Lower lobe of right lung (tissue), 2 donors: Measurements from ENCODE around the gene MACF1. TPM values are rescaled to one million over a fixed set of nuclear protein-coding genes. Genes with fewer than 3 reads are reported as not detected.
"Not testable (repeated sequence)": the region's sequence is repeated elsewhere in the genome, so short reads cannot be mapped to it uniquely, and the experiment has no call there.

Experiments used
- ATAC-seq, 2 donors: fragments of 200-7000 bp; cut with Tn5 transposase; one replicate each; pipeline ENCODE4 v1.9.1; 2020 to 2022; ENCODE audit warnings: mild to moderate bottlenecking in 2 of 2, moderate library complexity in 2 of 2
- DNase-seq: peaks from one replicate; pipeline ENCODE4 v3.0.0-alpha.2; 2020
- H3K27ac ChIP-seq: fragments of 200-600 bp; one replicate; pipeline ENCODE4 v1.8.0; 2022
- H3K27me3 ChIP-seq: fragments of 200-600 bp; one replicate; pipeline ENCODE4 v1.8.0; 2022; ENCODE audit warnings: low read depth
- H3K36me3 ChIP-seq: fragments of 200-600 bp; one replicate; pipeline ENCODE4 v1.8.0; 2022; ENCODE audit warnings: mild to moderate bottlenecking
- H3K4me1 ChIP-seq: fragments of 200-600 bp; one replicate; pipeline ENCODE4 v1.8.0; 2022
- H3K4me3 ChIP-seq: fragments of 200-600 bp; one replicate; pipeline ENCODE4 v1.8.0; 2022; ENCODE audit warnings: mild to moderate bottlenecking
- H3K9me3 ChIP-seq: fragments of 200-600 bp; one replicate; pipeline ENCODE4 v1.8.0; 2022
- intact Hi-C: fragments of 100-400 bp; cut with DNase I; formaldehyde crosslinking; loops from one replicate; pipeline ENCODE4 v1.11.0; 2022
- total RNA-seq: library from RNA; stranded (reverse); fragmentation: NEBNext Ultra II Directional; extraction: Animal tissue kit (Norgen Biotek cat#: 25700); gene quantifications from one replicate; pipeline ENCODE4 v1.2.1, GENCODE V29; 2021
- TF ChIP-seq, protein P1 (sequence below): fragments of 200-600 bp; IDR thresholded peaks from one replicate; pipeline ENCODE4 v1.8.0; 2022; ENCODE audit warnings: antibody characterized with exemption, mild to moderate bottlenecking
- donor health status: DM: no; HTN: yes; CAD: no; lungs with severe emphysema.

Gene MACF1
- total RNA-seq, 1 donor from 2014 or later, result 506 TPM

- intact Hi-C loops, result no loop called here
- DNase-seq (no peak), ATAC-seq (no peak)
- TF ChIP-seq, protein P1, sequence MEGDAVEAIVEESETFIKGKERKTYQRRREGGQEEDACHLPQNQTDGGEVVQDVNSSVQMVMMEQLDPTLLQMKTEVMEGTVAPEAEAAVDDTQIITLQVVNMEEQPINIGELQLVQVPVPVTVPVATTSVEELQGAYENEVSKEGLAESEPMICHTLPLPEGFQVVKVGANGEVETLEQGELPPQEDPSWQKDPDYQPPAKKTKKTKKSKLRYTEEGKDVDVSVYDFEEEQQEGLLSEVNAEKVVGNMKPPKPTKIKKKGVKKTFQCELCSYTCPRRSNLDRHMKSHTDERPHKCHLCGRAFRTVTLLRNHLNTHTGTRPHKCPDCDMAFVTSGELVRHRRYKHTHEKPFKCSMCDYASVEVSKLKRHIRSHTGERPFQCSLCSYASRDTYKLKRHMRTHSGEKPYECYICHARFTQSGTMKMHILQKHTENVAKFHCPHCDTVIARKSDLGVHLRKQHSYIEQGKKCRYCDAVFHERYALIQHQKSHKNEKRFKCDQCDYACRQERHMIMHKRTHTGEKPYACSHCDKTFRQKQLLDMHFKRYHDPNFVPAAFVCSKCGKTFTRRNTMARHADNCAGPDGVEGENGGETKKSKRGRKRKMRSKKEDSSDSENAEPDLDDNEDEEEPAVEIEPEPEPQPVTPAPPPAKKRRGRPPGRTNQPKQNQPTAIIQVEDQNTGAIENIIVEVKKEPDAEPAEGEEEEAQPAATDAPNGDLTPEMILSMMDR, result no peak
- Histone ChIP-seq H3K4me1 (peaks cover 9% of the 10 kb centered on the region), H3K9me3 (no peaks in the 10 kb centered on the region), H3K4me3 (no peak overlapping the region), H3K27me3 (peaks cover 38% of the 10 kb centered on the region), H3K36me3 (no peaks in the 10 kb centered on the region), H3K27ac (no peak overlapping the region)
Observed at GRCh38 chr1:39494671-39495410, 290.3 kb downstream of the MACF1 start.

- DNase-seq, ATAC-seq, H3K36me3 ChIP-seq, H3K9me3 ChIP-seq, H3K27ac ChIP-seq, intact Hi-C loops, H3K4me3 ChIP-seq, H3K4me1 ChIP-seq: not testable (repeated sequence)
- H3K27me3 ChIP-seq, result peaks cover 27% of the 10 kb centered on the region
Observed at GRCh38 chr1:39496520-39496919, 292.0 kb downstream of the MACF1 start.

DNA sequence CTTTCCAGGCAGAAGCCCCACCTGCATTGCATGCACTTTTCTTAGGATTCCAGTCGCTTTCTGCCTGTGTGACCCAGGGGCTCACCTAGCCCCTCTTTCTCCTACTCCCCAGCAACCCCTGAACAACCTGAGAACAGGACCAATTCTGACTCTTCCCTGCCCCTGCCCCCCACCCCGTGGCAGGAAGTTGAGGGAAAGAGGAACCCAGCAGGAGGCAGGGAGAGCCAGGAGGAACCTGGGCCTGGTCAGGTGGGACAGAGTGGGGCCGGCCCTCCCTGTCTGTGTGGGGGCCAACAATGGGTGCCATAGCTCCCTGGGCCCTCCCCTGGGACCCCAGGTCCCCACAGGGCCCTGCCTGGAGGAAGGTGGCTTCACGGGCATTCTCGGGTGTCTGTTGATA lies 293.1 kb downstream of the MACF1 start:
- H3K27me3 ChIP-seq, result peaks cover 20% of the 10 kb centered on the region
- no peaks in the 10 kb centered on the region for H3K36me3 ChIP-seq
- DNase-seq (no peak), ATAC-seq (no peak)
- H3K27ac ChIP-seq, result no peak overlapping the region
- no peak overlapping the region for H3K4me3 ChIP-seq
- H3K4me1 ChIP-seq, result no peaks in the 10 kb centered on the region
- TF ChIP-seq, protein P1, result no peak
- H3K9me3 ChIP-seq, result no peaks in the 10 kb centered on the region
- intact Hi-C loops, result no loop called here

- DNase-seq, H3K4me3 ChIP-seq, ATAC-seq: not testable (repeated sequence)
Observed at GRCh38 chr1:39498096-39498710, 293.7 kb downstream of the MACF1 start.

GRCh38 chr1:39498821-39499220 lies 294.3 kb downstream of the MACF1 start:
- H3K27me3 ChIP-seq, H3K9me3 ChIP-seq, H3K4me3 ChIP-seq, H3K4me1 ChIP-seq, H3K27ac ChIP-seq, DNase-seq, intact Hi-C loops, H3K36me3 ChIP-seq: not testable (repeated sequence)
- ATAC-seq, result peak in 1 of 2 donors; percentile 18

More at GRCh38 chr1:39498096-39498710, 293.7 kb downstream of the MACF1 start:
- H3K27ac ChIP-seq, H3K9me3 ChIP-seq, H3K4me1 ChIP-seq, intact Hi-C loops, H3K36me3 ChIP-seq: not testable (repeated sequence)
- peaks cover 13% of the 10 kb centered on the region for H3K27me3 ChIP-seq

DNA sequence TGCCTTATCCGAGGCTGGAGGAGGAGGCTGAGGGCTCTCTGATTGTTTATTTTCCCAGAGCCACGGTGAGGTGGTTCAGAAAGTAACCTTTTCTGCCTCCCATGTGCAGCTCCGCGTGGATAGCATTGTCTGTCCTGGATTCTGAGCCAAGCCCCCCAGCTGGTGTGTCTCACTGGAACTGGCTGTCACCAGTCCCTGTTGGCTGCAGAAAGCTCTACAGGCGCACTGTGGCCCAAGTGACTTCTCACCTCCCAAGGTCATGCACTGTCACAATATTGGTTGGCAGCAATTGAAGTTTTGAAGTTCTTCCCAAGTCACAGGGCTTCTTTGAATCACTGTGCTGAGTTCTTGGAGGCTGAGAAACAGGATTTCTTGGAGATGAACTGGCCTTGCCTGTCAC lies 295.2 kb downstream of the MACF1 start:
- ATAC-seq (peak in 1 of 2 donors; percentile 47), DNase-seq (no peak)
- TF ChIP-seq, protein P1, result no peak
- intact Hi-C loops, result no loop called here
- Histone ChIP-seq H3K27ac (no peak overlapping the region), H3K27me3 (no peaks in the 10 kb centered on the region), H3K4me1 (no peaks in the 10 kb centered on the region), H3K4me3 (no peak overlapping the region), H3K36me3 (no peaks in the 10 kb centered on the region), H3K9me3 (no peaks in the 10 kb centered on the region)

GRCh38 chr1:39500862-39501389 lies 296.4 kb downstream of the MACF1 start:
- intact Hi-C loops, result no loop called here
- no peaks in the 10 kb centered on the region for H3K27me3 ChIP-seq
- H3K27ac ChIP-seq, result no peak overlapping the region
- no peak for ATAC-seq
- H3K36me3 ChIP-seq, result no peaks in the 10 kb centered on the region
- no peaks in the 10 kb centered on the region for H3K9me3 ChIP-seq
- no peak for DNase-seq
- H3K4me3 ChIP-seq, result no peak overlapping the region
- TF ChIP-seq, protein P1, result no peak
- H3K4me1 ChIP-seq, result no peaks in the 10 kb centered on the region
